ENCODE measurements around the gene COQ8A. TPM values are rescaled to one million over a fixed set of nuclear protein-coding genes. Genes with fewer than 3 reads are reported as not detected.
"Not testable (repeated sequence)": the region's sequence is repeated elsewhere in the genome, so short reads cannot be mapped to it uniquely, and the experiment has no call there.

The COQ8A gene
- total RNA-seq, 1 donor = 8.4 TPM

GRCh38 chr1:226919995-226920394, 20.1 kb upstream of the COQ8A start:
- no peak for DNase-seq (ENCODE audit: low read depth)
- H3K4me3 ChIP-seq (ENCODE audit: low read depth, low read length) = no peak overlapping the region
- TF ChIP-seq CTCF (IDR thresholded peaks at IDR 0.05; ENCODE audit: insufficient read depth, low read length) = no peak

GRCh38 chr1:226920446-226920894, 19.6 kb upstream of the COQ8A start:
- H3K4me3 ChIP-seq (ENCODE audit: low read depth, low read length) = no peak overlapping the region
- no peak for DNase-seq (ENCODE audit: low read depth)
- no peak for TF ChIP-seq CTCF (IDR thresholded peaks at IDR 0.05; ENCODE audit: insufficient read depth, low read length)

- no peak overlapping the region for H3K4me3 ChIP-seq (ENCODE audit: low read depth, low read length)
- no peak for TF ChIP-seq CTCF (IDR thresholded peaks at IDR 0.05; ENCODE audit: insufficient read depth, low read length)
- no peak for DNase-seq (ENCODE audit: low read depth)
Observed at GRCh38 chr1:226921504-226921903, 18.6 kb upstream of the COQ8A start.

- not testable (repeated sequence) for DNase-seq (ENCODE audit: low read depth); H3K4me3 ChIP-seq (ENCODE audit: low read depth, low read length)
Observed at GRCh38 chr1:226929260-226930111, 10.6 kb upstream of the COQ8A start.

DNA sequence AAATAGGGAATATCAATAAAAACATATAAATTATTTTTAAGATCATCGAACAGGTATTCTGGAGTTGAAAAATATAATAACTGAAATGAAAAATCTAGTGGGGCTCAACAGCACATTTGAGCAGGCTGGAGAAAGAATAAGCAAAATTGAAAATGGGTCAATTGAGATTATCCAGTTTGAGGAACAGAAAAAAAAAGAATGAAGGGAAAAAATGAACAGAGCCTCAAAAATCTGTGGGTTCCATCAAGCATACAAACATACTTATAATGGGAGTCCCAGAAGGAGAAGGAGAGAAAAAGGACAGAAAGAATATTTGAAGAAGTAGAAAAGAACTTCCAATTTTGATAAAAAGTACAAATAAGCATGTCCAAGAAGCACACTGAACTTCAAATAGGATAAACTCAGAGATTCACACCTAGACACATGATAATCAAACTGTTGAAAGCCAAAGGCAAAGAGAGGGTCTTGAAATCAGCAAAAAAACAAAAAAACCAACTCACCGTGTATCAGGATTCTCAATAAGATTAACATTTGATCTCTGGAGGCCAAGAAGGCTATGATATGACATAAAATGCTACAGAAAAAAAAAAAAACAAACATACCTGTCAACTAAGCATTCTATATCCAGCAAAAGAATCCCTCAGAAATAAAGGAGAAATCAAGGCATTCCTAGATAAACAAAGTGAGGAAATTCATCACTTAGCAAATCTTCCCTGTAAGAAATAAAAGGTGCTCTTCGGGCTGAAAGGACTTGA, 5.4 kb upstream of the COQ8A start:
- H3K4me3 ChIP-seq (ENCODE audit: low read depth, low read length) = no peak overlapping the region
- TF ChIP-seq CTCF (IDR thresholded peaks at IDR 0.05; ENCODE audit: insufficient read depth, low read length) = no peak
- no peak for DNase-seq (ENCODE audit: low read depth)

GRCh38 chr1:226937940-226938725, 2.0 kb upstream of the COQ8A start:
- H3K4me3 ChIP-seq (ENCODE audit: low read depth, low read length) = no peak overlapping the region
- no peak for TF ChIP-seq CTCF (IDR thresholded peaks at IDR 0.05; ENCODE audit: insufficient read depth, low read length)
- DNase-seq (ENCODE audit: low read depth) = no peak

All from fibroblast of the aortic adventitia (primary cell).